VCaP (cell line): Measurements from ENCODE around the gene NHSL1.

ENCODE experiments used
- H3K27ac ChIP-seq: fragments of 450-650 bp; 2 replicates; pipeline ENCODE4 v1.5.1; 2017
- CTCF ChIP-seq: fragments of 450-650 bp; conservative IDR thresholded peaks from 2 replicates; pipeline ENCODE4 v1.5.1; 2017; ENCODE audit warnings: mild to moderate bottlenecking, moderate library complexity

Gene NHSL1

GRCh38 chr6:138468320-138469015 lies 30.8 kb downstream of the NHSL1 start:
- H3K27ac ChIP-seq = peak overlapping the region; percentile 84
- no peak for TF ChIP-seq CTCF

GRCh38 chr6:138467901-138468300 lies 31.4 kb downstream of the NHSL1 start:
- peak overlapping the region; percentile 84 for H3K27ac ChIP-seq
- TF ChIP-seq CTCF = no peak

- peak overlapping the region; percentile 5; the same call in 1 of the 2 replicates for H3K27ac ChIP-seq
- TF ChIP-seq CTCF = no peak
These were observed 34.2 kb downstream of the NHSL1 start for GRCh38 chr6:138465007-138465645.

GRCh38 chr6:138464085-138464484 lies 35.2 kb downstream of the NHSL1 start:
- H3K27ac ChIP-seq = no peak overlapping the region
- TF ChIP-seq CTCF = no peak

GRCh38 chr6:138461647-138462046 lies 37.6 kb downstream of the NHSL1 start:
- no peak for TF ChIP-seq CTCF
- H3K27ac ChIP-seq = no peak overlapping the region

GRCh38 chr6:138456401-138456790 lies 42.9 kb downstream of the NHSL1 start:
- H3K27ac ChIP-seq = no peak overlapping the region

More at GRCh38 chr6:138456401-138456790, 42.9 kb downstream of the NHSL1 start:
- no peak for TF ChIP-seq CTCF
